HCEC 1CT (cell line): Measurements from ENCODE around the gene C12orf42.

Experiments used
- DNase-seq: peaks from one replicate; pipeline ENCODE4 v3.0.0-alpha.2; 2017

Gene C12orf42

GRCh38 chr12:103423516-103423910 is 72.3 kb downstream of the C12orf42 start:
- DNase-seq = no peak

- DNase-seq = no peak
These were observed 72.8 kb downstream of the C12orf42 start for GRCh38 chr12:103422746-103423515.

- DNase-seq = no peak
These were observed 73.4 kb downstream of the C12orf42 start for GRCh38 chr12:103422328-103422727.

GRCh38 chr12:103421402-103421801 is 74.4 kb downstream of the C12orf42 start:
- DNase-seq = no peak

- no peak for DNase-seq
These were observed 80.1 kb downstream of the C12orf42 start for GRCh38 chr12:103415681-103416080.

- no peak for DNase-seq
These were observed 94.3 kb downstream of the C12orf42 start for GRCh38 chr12:103401421-103401820.

GRCh38 chr12:103399986-103400385 is 95.8 kb downstream of the C12orf42 start:
- no peak for DNase-seq

- no peak for DNase-seq
These were observed 98.2 kb downstream of the C12orf42 start for GRCh38 chr12:103397536-103397935.

GRCh38 chr12:103392722-103393121 is 103.0 kb downstream of the C12orf42 start:
- no peak for DNase-seq

- DNase-seq = no peak
These were observed 104.7 kb downstream of the C12orf42 start for GRCh38 chr12:103391103-103391502.

GRCh38 chr12:103387385-103387784 is 108.4 kb downstream of the C12orf42 start:
- no peak for DNase-seq

- no peak for DNase-seq
These were observed 109.3 kb downstream of the C12orf42 start for GRCh38 chr12:103386451-103386850.

- no peak for DNase-seq
These were observed 112.9 kb downstream of the C12orf42 start for GRCh38 chr12:103382736-103383346.

GRCh38 chr12:103382119-103382518 is 113.6 kb downstream of the C12orf42 start:
- DNase-seq = no peak

GRCh38 chr12:103379670-103380069 is 116.1 kb downstream of the C12orf42 start:
- DNase-seq = no peak

- no peak for DNase-seq
These were observed 122.7 kb downstream of the C12orf42 start for GRCh38 chr12:103373088-103373523.

GRCh38 chr12:103369929-103370328 is 125.8 kb downstream of the C12orf42 start:
- DNase-seq = no peak

- DNase-seq = no peak
These were observed 127.6 kb downstream of the C12orf42 start for GRCh38 chr12:103368167-103368566.

- DNase-seq = no peak
These were observed 141.4 kb downstream of the C12orf42 start for GRCh38 chr12:103354403-103354802.

GRCh38 chr12:103353913-103354312 is 141.9 kb downstream of the C12orf42 start:
- no peak for DNase-seq

- DNase-seq = no peak
These were observed 145.7 kb downstream of the C12orf42 start for GRCh38 chr12:103350116-103350515.

- no peak for DNase-seq
These were observed 146.8 kb downstream of the C12orf42 start for GRCh38 chr12:103348935-103349334.

- DNase-seq = no peak
These were observed 158.8 kb downstream of the C12orf42 start for GRCh38 chr12:103336940-103337339.

- no peak for DNase-seq
These were observed 161.3 kb downstream of the C12orf42 start for GRCh38 chr12:103334466-103334865.

- no peak for DNase-seq
These were observed 162.1 kb downstream of the C12orf42 start for GRCh38 chr12:103333676-103334075.
